ENCODE measurements around the gene PBX4.

GRCh38 chr19:19537075-19538048, 81.1 kb downstream of the PBX4 start:
- no peak for TF ChIP-seq EZH2 (IDR thresholded peaks at IDR 0.05; ENCODE audit: borderline replicate concordance, low read length)
- no peak for TF ChIP-seq CTCF (conservative IDR thresholded peaks at IDR 0.05 in 1 of 2, IDR thresholded peaks at IDR 0.05 in 1 of 2; ENCODE audit: extremely low read depth in 1 of 2, insufficient read depth in 1 of 2, low read depth in 1 of 2, low read length in 2 of 2)

Measured in mammary epithelial cell (primary cell).